DND-41 (cell line): Measurements from ENCODE around the gene NAA20.

Experiments used
- ATAC-seq: fragments of 200-7000 bp; cut with Tn5 transposase; 3 replicates; pipeline ENCODE4 v1.9.1; 2021; ENCODE audit warnings: low read depth; ENCODE audit not compliant: insufficient read depth
- DNase-seq: peaks from one replicate; pipeline ENCODE4 v3.0.0-alpha.2; 2020
- H2AFZ ChIP-seq: 2 replicates; pipeline ENCODE4 v1.6.0; 2012; ENCODE audit warnings: low read depth, low read length
- H3K27ac ChIP-seq: 2 replicates; pipeline ENCODE4 v1.5.1; 2012; ENCODE audit warnings: low read length, inconsistent platforms
- H3K27me3 ChIP-seq: fragments of 200-600 bp; sonication (generic); 2 replicates; pipeline ENCODE4 v1.6.0; 2012; ENCODE audit warnings: low read length, mild to moderate bottlenecking, inconsistent platforms; ENCODE audit not compliant: insufficient read depth, poor library complexity
- H3K36me3 ChIP-seq: 2 replicates; pipeline ENCODE4 v1.5.1; 2012; ENCODE audit warnings: low read length, inconsistent platforms; ENCODE audit not compliant: insufficient read depth
- H3K4me1 ChIP-seq: 2 replicates; pipeline ENCODE4 v1.5.1; 2012; ENCODE audit warnings: mild to moderate bottlenecking, low read length; ENCODE audit not compliant: insufficient read depth
- H3K4me2 ChIP-seq: 2 replicates; pipeline ENCODE4 v1.6.0; 2012; ENCODE audit warnings: mild to moderate bottlenecking, moderate library complexity, low read length, inconsistent platforms; ENCODE audit not compliant: insufficient read depth
- H3K4me3 ChIP-seq, 2 experiments: fragments of 200-600 bp in 1 of 2; shearing (Covaris generic) in 1 of 2; 2 replicates each; pipeline ENCODE4 v1.5.1; 2012 to 2016; ENCODE audit warnings: inconsistent platforms in 2 of 2, low read length in 2 of 2, mild to moderate bottlenecking in 2 of 2, low read depth in 1 of 2, moderate library complexity in 1 of 2
- H3K79me2 ChIP-seq: 2 replicates; pipeline ENCODE4 v1.6.0; 2012; ENCODE audit warnings: low read length, inconsistent platforms; ENCODE audit not compliant: insufficient read depth
- H3K9ac ChIP-seq: 2 replicates; pipeline ENCODE4 v1.6.0; 2012; ENCODE audit warnings: low read depth, mild to moderate bottlenecking, inconsistent platforms, low read length, moderate library complexity
- H3K9me3 ChIP-seq: 2 replicates; pipeline ENCODE4 v1.5.1; 2012; ENCODE audit warnings: low read length, moderate library complexity, mild to moderate bottlenecking, inconsistent platforms; ENCODE audit not compliant: insufficient read depth, severe bottlenecking
- H4K20me1 ChIP-seq: 2 replicates; pipeline ENCODE4 v1.6.0; 2012; ENCODE audit warnings: low read length; ENCODE audit not compliant: insufficient read depth
- EZH2 ChIP-seq: IDR thresholded peaks from 3 replicates; pipeline ENCODE4 v1.6.1; 2012; ENCODE audit warnings: borderline replicate concordance, low read depth, mild to moderate bottlenecking, moderate library complexity, low read length, inconsistent platforms; ENCODE audit not compliant: severe bottlenecking
- TF ChIP-seq, protein P1 (sequence below): IDR thresholded peaks from 2 replicates; pipeline ENCODE4 v1.5.1; 2012; ENCODE audit warnings: borderline replicate concordance, low read length, moderate library complexity, mild to moderate bottlenecking; ENCODE audit not compliant: poor library complexity, severe bottlenecking; ENCODE audit errors: extremely low read depth

Gene NAA20

GRCh38 chr20:20079102-20079784 is 62.1 kb downstream of the NAA20 start:
- Histone ChIP-seq H2AFZ (no peak overlapping the region), H3K79me2 (no peaks in the 10 kb centered on the region), H3K27ac (no peak overlapping the region), H3K9me3 (no peaks in the 10 kb centered on the region), H4K20me1 (no peaks in the 10 kb centered on the region), H3K9ac (no peak overlapping the region), H3K36me3 (no peaks in the 10 kb centered on the region), H3K27me3 (peaks cover 7% of the 10 kb centered on the region), H3K4me3 (no peak overlapping the region), H3K4me2 (no peak overlapping the region), H3K4me1 (no peaks in the 10 kb centered on the region)
- peak; percentile 44 for TF ChIP-seq EZH2
- TF ChIP-seq, protein P1, sequence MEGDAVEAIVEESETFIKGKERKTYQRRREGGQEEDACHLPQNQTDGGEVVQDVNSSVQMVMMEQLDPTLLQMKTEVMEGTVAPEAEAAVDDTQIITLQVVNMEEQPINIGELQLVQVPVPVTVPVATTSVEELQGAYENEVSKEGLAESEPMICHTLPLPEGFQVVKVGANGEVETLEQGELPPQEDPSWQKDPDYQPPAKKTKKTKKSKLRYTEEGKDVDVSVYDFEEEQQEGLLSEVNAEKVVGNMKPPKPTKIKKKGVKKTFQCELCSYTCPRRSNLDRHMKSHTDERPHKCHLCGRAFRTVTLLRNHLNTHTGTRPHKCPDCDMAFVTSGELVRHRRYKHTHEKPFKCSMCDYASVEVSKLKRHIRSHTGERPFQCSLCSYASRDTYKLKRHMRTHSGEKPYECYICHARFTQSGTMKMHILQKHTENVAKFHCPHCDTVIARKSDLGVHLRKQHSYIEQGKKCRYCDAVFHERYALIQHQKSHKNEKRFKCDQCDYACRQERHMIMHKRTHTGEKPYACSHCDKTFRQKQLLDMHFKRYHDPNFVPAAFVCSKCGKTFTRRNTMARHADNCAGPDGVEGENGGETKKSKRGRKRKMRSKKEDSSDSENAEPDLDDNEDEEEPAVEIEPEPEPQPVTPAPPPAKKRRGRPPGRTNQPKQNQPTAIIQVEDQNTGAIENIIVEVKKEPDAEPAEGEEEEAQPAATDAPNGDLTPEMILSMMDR, result no peak
- ATAC-seq (no peak), DNase-seq (no peak)
